Middle frontal gyrus (tissue), 1 donor: ENCODE data around the gene YPEL5.

ENCODE experiments used
- DNase-seq: peaks from one replicate; pipeline ENCODE4 v3.0.0-alpha.2; 2015; ENCODE audit warnings: low spot score; ENCODE audit errors: extremely low spot score

Gene YPEL5

DNA sequence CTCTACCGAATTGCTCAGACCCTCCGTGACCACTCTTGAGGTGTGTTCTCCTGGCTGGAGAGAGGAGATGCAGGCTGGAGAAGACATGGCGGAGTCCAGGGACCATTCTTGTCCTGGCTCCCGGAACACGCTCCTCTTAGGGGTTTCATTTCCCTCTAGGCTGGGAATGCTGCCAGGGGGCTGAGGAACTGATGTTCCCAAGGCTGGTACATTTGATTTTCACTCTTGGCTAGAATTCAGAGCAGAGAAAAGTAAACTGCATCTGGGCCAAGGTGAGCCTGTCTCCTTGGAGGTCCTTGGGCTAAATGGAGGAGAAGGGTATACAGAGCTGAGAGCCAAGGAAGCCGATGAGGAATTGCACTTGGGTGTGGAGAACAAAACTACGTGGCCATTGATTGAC is 56.3 kb downstream of the YPEL5 start:
- no peak for DNase-seq

DNA sequence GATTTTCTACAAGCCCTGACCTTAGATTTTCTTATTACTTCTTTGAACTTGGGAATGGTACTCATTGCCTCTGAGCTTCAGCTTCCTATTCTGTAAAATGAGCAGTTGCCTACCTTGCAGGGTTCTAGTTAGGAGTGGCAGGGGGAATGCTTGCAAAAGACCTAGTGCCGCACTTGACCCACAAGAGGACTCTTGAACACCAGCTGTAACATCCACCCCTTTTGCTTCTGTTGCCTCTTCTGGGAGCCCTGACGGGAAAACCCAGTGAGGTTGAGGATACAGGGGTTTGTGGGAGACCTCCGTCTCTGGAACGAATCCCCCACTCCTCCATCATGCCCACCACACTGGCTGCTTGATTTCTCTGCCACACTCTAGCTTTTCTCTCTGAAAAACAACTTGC is 57.5 kb downstream of the YPEL5 start:
- DNase-seq, result no peak

DNA sequence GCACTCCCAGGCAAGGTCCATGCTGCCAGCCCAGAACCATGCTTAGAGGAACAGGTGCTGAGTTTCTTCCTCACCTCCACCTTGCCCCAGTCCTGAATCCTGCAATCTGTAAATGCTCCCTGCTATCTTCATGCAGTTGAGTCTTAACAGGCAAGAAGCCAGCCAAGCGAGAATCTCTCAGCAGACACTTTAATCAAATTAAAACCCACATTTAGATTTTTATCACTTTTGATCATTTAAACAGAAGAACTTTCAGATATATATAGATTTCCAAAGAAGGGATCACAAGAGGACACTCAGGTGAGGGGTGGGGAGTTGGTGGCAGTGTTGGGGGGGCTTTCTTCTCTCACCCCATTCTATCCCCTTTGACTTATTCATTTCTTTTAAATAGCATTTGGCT is 58.6 kb downstream of the YPEL5 start:
- DNase-seq, result no peak

DNA sequence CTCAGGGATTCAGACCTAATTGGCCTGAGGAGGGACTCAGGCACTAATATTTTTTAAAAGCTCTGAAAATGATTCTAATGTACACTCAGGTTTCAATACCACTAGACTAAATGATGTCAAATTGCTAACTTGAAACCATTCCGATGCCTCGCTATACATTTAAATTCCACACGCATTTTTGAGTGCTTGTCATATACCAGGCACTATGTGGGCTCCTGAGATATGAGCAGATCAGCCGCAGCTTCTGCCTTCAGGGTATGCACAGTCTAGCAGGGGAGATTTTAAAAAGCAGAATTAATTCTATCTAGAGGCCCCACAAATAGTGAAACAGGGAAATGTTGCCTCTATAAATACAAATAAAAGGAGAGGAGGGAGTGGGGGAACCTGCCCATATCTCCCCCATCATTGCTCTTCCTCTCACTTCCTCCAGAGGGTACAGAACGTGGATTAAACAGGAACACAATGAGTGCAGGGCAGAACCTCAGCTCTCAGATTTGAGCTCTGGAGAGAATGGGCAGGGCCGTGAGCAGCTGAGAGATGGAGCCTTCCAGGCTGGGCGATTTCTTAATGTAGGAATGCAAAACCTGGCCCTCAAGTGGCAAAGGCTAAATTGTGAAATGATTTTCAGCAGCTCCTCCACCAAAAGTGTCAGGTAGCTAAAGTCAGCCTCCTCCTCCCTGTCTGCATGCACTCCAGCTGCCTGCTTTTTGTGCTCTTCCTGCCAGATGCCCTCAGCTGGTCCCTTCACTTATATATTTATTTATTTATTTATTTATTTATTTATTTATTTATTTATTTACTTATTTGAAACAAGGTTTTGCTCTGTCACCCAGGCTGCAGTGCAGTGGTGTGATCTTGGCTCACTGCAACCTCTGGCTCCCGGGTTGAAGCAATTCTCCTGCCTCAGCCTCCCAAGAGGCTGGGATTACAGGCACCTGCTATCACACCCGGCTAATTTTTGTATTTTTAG is 59.9 kb downstream of the YPEL5 start:
- DNase-seq, result no peak

DNA sequence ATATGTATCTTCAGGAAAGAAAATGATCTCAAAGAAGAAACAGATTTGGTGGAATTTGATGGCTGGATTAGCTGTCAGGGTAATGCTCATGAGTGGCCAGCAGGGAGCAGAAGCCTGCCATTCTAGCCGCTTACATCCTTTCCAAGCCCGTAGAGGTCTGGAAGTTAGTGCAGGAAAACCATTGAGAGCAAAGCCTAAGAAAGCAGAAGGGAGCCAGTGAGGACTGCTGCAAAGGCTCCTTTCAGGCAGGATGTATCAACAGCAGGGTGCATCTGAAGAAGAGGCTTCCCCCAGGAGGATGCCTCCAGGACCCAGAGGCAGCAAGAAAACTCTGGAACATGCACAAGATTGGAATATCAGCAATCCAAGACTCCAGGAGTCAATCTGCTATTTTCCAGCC is 61.6 kb downstream of the YPEL5 start:
- DNase-seq, result peak; percentile 77

DNA sequence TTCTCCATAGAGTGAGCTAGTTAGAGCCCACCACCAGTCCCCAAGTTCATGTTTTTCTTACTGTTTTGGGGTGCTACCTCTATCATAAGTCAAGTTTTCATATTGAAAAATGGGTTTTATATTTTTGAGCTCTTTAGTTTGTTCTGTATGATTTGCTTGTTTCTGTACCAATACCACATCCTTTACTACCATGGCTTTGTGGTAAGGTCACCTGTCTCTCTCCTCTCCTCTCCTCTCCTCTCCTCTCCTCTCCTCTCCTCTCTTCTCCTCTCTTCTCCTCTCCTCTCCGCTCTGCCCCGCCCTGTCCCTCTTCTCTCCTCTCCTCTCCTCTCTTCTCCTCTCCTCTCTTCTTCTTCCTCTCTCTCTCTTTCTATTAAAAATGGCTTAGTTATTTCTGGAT is 62.4 kb downstream of the YPEL5 start:
- no peak for DNase-seq
